Astrocyte of the spinal cord (primary cell): Measurements from ENCODE around the gene IQCB1.

Source experiments
- DNase-seq: peaks from one replicate; pipeline ENCODE4 v3.0.0; 2011; ENCODE audit warnings: low read depth, low spot score
- H3K4me3 ChIP-seq: 2 replicates; pipeline ENCODE4 v1.5.1; 2011; ENCODE audit warnings: low read depth, mild to moderate bottlenecking, low read length, moderate library complexity
- CTCF ChIP-seq: IDR thresholded peaks from 2 replicates; pipeline ENCODE4 v1.5.1; 2012; ENCODE audit warnings: low read depth, mild to moderate bottlenecking, low read length, inconsistent platforms
- in situ Hi-C: cut with HindIII; loops from 2 replicates; pipeline ENCODE4 v1.10.0; 2017; ENCODE audit warnings: low sequenced_read_pairs

The IQCB1 gene

GRCh38 chr3:121758727-121759450 lies 76.0 kb downstream of the IQCB1 start:
- in situ Hi-C loops: no loop called here
- no peak overlapping the region for H3K4me3 ChIP-seq
- no peak for DNase-seq
- no peak for TF ChIP-seq CTCF

- in situ Hi-C loops: no loop called here
- no peak for DNase-seq
- no peak for TF ChIP-seq CTCF
- no peak overlapping the region for H3K4me3 ChIP-seq
These were observed 76.9 kb downstream of the IQCB1 start for GRCh38 chr3:121757812-121758545.

GRCh38 chr3:121757087-121757811 lies 77.6 kb downstream of the IQCB1 start:
- in situ Hi-C loops: no loop called here
- TF ChIP-seq CTCF: no peak
- no peak for DNase-seq

GRCh38 chr3:121752772-121753171 lies 82.1 kb downstream of the IQCB1 start:
- TF ChIP-seq CTCF: no peak
- H3K4me3 ChIP-seq: no peak overlapping the region
- DNase-seq: no peak
- in situ Hi-C loops: no loop called here

More at GRCh38 chr3:121757087-121757811, 77.6 kb downstream of the IQCB1 start:
- no peak overlapping the region for H3K4me3 ChIP-seq

- no peak for DNase-seq
- TF ChIP-seq CTCF: no peak
- in situ Hi-C loops: no loop called here
- H3K4me3 ChIP-seq: no peak overlapping the region
These were observed 82.6 kb downstream of the IQCB1 start for GRCh38 chr3:121752261-121752660.

GRCh38 chr3:121750087-121750415 lies 84.8 kb downstream of the IQCB1 start:
- DNase-seq: no peak
- no peak for TF ChIP-seq CTCF

More at GRCh38 chr3:121750087-121750415, 84.8 kb downstream of the IQCB1 start:
- peak overlapping the region; percentile 67 for H3K4me3 ChIP-seq
- in situ Hi-C loops: no loop called here
